Kidney (tissue), 14 donors: ENCODE measurements around the gene HOXA5. TPM values are rescaled to one million over a fixed set of nuclear protein-coding genes. Genes with fewer than 3 reads are reported as not detected.

Experiments
- DNase-seq, 5 donors: peaks; one replicate each; pipeline ENCODE4 v3.0.0-alpha.2; 2013 to 2020
- FAIRE-seq: peaks from 2 replicates; lab custom pipeline; 2012; peaks lifted over from hg19 to GRCh38; lab: Jason Lieb, UNC
- H3K27ac ChIP-seq, 2 donors: one replicate each; pipeline ENCODE4 v1.7.0; 2013; ENCODE audit warnings: low read depth in 2 of 2, low read length in 2 of 2, inconsistent platforms in 1 of 2
- H3K27me3 ChIP-seq: one replicate; pipeline ENCODE4 v1.7.1; 2013; ENCODE audit warnings: low read length, inconsistent platforms; ENCODE audit not compliant: control insufficient read depth, insufficient read depth
- H3K36me3 ChIP-seq, 3 donors: one replicate each; pipeline versions ENCODE4 v1.7.0 to v1.7.1; 2013; ENCODE audit warnings: low read length in 3 of 3, control low read depth in 1 of 3, inconsistent platforms in 1 of 3; ENCODE audit not compliant: insufficient read depth in 3 of 3, control insufficient read depth in 2 of 3
- H3K4me1 ChIP-seq, 3 donors: one replicate each; pipeline versions ENCODE4 v1.7.0 to v1.7.1; 2013; ENCODE audit warnings: low read length in 3 of 3, inconsistent platforms in 1 of 3, low read depth in 1 of 3; ENCODE audit not compliant: control insufficient read depth in 2 of 3, insufficient read depth in 2 of 3
- H3K4me3 ChIP-seq, 3 donors: one replicate each; pipeline versions ENCODE4 v1.7.0 to v1.8.1; 2013; ENCODE audit warnings: low read length in 3 of 3, control low read depth in 1 of 3, inconsistent platforms in 1 of 3
- H3K9ac ChIP-seq, 3 donors: one replicate each; pipeline versions ENCODE4 v1.7.0 to v1.7.1; 2013; ENCODE audit warnings: low read length in 3 of 3, control low read depth in 1 of 3, inconsistent platforms in 1 of 3
- H3K9me3 ChIP-seq, 3 donors: one replicate each; pipeline versions ENCODE4 v1.7.0 to v1.7.1; 2013; ENCODE audit warnings: low read length in 3 of 3, control low read depth in 1 of 3, inconsistent platforms in 1 of 3; ENCODE audit not compliant: control insufficient read depth in 2 of 3, insufficient read depth in 1 of 3
- intact Hi-C: fragments of 100-400 bp; cut with DNase I; formaldehyde crosslinking; loops from one replicate; pipeline ENCODE4 v1.11.1; 2022
- polyA plus RNA-seq: library from polyadenylated mRNA; stranded (reverse); fragments of 350-450 nt; fragmentation: Illumina TruSeq; extraction: RNeasy Lipid Tissue Mini Kit (QIAGEN cat#74804); gene quantifications from one replicate; pipeline ENCODE4 v1.2.3, GENCODE V29; 2014; ENCODE audit warnings: low read depth, low replicate concordance; ENCODE audit not compliant: insufficient read depth
- total RNA-seq: library from RNA; stranded (reverse); fragmentation: NEBNext Ultra II Directional; extraction: Animal tissue kit (Norgen Biotek cat#: 25700); gene quantifications from one replicate; pipeline ENCODE4 v1.2.1, GENCODE V29; 2021
- TF ChIP-seq, protein P1 (sequence below): IDR thresholded peaks from 3 replicates; pipeline ENCODE4 v1.5.1; 2012; ENCODE audit warnings: mild to moderate bottlenecking, moderate library complexity, borderline replicate concordance; ENCODE audit not compliant: insufficient read depth; ENCODE audit errors: extremely low read depth
- donor health status: control.
- donor health status: control.
- donor health status: control.
- donor health status: control.
- donor health status: control.
- donor health status: DM: yes; HTN: yes; CAD: no.
- donor health status: Normal renal cell carcinoma (clear cell type).

HOXA5 gene
- total and polyA plus RNA-seq, 2 donors from 2014 or later: 19.4 to 38.0 TPM

DNA sequence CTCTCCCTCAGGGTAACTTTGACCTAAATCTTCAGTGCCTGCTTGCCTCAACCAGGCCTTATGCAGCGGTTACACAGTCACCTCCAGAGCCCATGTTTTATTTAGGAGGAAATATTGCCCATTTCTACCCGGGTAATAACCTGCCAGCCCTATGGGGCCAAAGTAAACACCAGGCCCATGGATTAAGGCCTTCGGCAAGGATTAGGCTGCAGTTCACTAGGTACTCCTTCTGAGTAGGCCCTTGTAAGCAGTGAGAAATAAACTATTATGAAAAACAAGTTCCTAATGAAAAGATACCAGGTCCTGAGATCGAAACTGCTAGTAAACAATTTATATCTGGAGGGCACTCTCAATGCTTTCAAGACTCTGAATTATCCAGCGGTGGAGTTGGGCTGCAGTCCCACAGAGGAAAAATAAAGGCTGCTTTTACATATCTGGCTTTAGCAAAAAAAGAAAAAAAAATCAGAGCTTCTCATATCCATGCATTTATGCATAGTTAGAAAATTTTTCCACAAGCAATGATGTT lies 34.4 kb upstream of the HOXA5 start:
- H3K27ac ChIP-seq: peak overlapping the region; percentile 61 to 78
- H3K9me3 ChIP-seq: no peaks in the 10 kb centered on the region
- intact Hi-C loops: loop anchor here (10.0 kb wide), 1 partner anchor 1323 kb away; no protein-coding TSS in a partner anchor
- TF ChIP-seq, protein P1, sequence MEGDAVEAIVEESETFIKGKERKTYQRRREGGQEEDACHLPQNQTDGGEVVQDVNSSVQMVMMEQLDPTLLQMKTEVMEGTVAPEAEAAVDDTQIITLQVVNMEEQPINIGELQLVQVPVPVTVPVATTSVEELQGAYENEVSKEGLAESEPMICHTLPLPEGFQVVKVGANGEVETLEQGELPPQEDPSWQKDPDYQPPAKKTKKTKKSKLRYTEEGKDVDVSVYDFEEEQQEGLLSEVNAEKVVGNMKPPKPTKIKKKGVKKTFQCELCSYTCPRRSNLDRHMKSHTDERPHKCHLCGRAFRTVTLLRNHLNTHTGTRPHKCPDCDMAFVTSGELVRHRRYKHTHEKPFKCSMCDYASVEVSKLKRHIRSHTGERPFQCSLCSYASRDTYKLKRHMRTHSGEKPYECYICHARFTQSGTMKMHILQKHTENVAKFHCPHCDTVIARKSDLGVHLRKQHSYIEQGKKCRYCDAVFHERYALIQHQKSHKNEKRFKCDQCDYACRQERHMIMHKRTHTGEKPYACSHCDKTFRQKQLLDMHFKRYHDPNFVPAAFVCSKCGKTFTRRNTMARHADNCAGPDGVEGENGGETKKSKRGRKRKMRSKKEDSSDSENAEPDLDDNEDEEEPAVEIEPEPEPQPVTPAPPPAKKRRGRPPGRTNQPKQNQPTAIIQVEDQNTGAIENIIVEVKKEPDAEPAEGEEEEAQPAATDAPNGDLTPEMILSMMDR: no peak
- FAIRE-seq (no peak), DNase-seq (peak in 2 of 5 donors; percentile 33 to 40)
- peak overlapping the region; percentile 56 to 63 (median 58) for H3K9ac ChIP-seq
- no peaks in the 10 kb centered on the region for H3K27me3 ChIP-seq
- H3K4me1 ChIP-seq: peaks cover 0 to 4% (median 0%) of the 10 kb centered on the region in 3 donors
- peak overlapping the region; percentile 49 to 86 (median 67) for H3K4me3 ChIP-seq
- no peaks in the 10 kb centered on the region for H3K36me3 ChIP-seq

DNA sequence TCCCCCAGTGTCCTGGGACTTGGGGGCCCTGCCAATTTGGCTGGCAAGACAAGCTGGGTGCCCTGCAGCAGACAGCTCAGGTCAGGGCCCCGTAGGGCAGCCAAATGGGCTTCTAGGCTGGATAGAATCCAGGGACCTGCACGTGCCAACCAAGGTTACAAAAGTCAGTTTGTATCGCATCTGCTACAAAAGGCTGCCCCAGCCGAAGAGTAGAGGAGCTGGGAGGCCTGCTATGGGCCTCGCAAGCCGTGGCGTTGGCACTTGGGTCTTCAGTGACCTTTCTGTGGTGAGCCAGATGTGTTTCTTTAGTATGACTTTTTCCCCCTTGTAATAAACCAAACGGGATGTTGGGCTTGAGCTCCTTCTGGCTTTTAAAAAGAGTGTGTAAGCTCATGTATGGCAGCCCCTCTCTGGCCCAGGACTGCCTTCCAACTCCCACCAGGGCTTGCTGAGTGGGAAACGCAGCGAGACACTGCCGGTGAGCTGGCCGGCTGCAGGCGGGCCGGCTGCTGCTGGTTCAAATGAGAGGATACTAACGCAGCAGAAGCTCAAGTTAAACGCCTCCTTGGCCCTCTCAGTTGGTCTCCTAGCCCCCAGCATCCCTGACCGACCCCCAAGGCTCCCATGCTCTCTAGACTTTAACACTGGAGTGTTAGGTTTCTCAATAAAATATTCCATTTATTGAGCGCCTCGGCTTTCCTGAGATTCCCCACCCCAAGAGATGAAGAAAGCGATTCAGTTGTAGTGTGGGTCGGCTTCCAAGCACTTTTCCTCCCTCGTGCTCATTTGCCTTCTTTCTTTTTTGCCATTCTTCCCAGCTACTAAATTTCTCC lies 33.7 kb upstream of the HOXA5 start:
- H3K9ac ChIP-seq: peak overlapping the region; percentile 56 to 63 (median 58)

DNA sequence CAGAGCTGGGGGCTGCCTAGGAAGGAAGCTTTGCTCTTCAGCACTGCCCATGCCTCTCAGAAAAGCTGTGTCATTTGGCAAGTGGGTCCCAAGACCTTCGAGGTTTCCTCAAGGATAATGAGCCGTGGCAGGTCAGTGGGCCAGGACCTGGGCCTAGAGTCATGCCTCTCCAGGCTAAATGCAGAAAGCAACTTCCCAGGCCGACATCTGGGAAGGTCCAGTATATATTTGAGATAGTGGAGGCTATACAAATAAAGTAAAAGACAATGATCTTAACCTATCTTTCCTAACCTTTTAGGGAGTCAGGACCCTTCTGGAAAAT lies 33.0 kb upstream of the HOXA5 start:
- no peaks in the 10 kb centered on the region for H3K36me3 ChIP-seq
- intact Hi-C loops: loop anchor here (10.0 kb wide), 1 partner anchor 1322 kb away; no protein-coding TSS in a partner anchor
- H3K27me3 ChIP-seq: no peaks in the 10 kb centered on the region
- H3K9me3 ChIP-seq: no peaks in the 10 kb centered on the region
- peaks cover 0 to 4% (median 0%) of the 10 kb centered on the region in 3 donors for H3K4me1 ChIP-seq
- H3K9ac ChIP-seq: peak overlapping the region in 2 of 3 donors; percentile 16 to 56
- H3K4me3 ChIP-seq: peak overlapping the region; percentile 5 to 86 (median 67)
- FAIRE-seq (no peak), DNase-seq (no peak)
- H3K27ac ChIP-seq: peak overlapping the region; percentile 78 to 82
- TF ChIP-seq, protein P1: no peak

More for the DNA sequence above, 33.7 kb upstream of the HOXA5 start:
- FAIRE-seq (no peak), DNase-seq (peak in 4 of 5 donors; percentile 40 to 61 (median 56))
- H3K27ac ChIP-seq: peak overlapping the region; percentile 61 to 78
- H3K36me3 ChIP-seq: no peaks in the 10 kb centered on the region
- intact Hi-C loops: loop anchor here (10.0 kb wide), 1 partner anchor 1322 kb away; no protein-coding TSS in a partner anchor
- TF ChIP-seq, protein P1: no peak
- H3K27me3 ChIP-seq: no peaks in the 10 kb centered on the region
- H3K9me3 ChIP-seq: no peaks in the 10 kb centered on the region
- peak overlapping the region; percentile 49 to 86 (median 67) for H3K4me3 ChIP-seq
- H3K4me1 ChIP-seq: peaks cover 0 to 4% (median 0%) of the 10 kb centered on the region in 3 donors
